ENCODE data around the gene FKBP2.

FKBP2 gene

GRCh38 chr11:64286801-64287159, 45.9 kb downstream of the FKBP2 start:
- DNase-seq: no peak

DNA sequence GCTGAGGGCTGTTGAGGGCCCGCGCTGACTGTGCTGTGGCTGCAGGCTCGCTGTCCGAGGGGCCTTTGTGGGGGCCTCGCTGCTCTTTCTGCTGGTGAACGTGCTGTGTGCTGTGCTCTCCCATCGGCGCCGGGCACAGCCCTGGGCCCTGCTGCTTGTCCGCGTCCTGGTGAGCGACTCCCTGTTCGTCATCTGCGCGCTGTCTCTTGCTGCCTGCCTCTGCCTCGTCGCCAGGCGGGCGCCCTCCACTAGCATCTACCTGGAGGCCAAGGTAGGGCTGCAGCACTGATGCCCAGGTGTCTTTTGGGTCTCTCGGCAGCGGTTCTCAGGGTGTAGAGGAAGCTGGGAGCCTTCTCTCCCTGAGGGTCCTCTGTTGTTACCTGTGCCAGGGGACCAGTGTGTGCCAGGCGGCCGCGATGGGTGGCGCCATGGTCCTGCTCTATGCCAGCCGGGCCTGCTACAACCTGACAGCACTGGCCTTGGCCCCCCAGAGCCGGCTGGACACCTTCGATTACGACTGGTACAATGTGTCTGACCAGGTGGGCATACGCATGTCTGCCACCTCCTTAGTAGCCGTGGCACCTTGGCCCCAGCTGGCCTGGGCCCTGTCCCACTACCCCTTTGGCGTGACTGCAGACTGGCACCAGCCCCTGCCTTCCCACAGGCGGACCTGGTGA, 46.9 kb downstream of the FKBP2 start:
- DNase-seq: no peak

- no peak for DNase-seq
These were observed 47.5 kb downstream of the FKBP2 start for GRCh38 chr11:64288353-64288750.

DNA sequence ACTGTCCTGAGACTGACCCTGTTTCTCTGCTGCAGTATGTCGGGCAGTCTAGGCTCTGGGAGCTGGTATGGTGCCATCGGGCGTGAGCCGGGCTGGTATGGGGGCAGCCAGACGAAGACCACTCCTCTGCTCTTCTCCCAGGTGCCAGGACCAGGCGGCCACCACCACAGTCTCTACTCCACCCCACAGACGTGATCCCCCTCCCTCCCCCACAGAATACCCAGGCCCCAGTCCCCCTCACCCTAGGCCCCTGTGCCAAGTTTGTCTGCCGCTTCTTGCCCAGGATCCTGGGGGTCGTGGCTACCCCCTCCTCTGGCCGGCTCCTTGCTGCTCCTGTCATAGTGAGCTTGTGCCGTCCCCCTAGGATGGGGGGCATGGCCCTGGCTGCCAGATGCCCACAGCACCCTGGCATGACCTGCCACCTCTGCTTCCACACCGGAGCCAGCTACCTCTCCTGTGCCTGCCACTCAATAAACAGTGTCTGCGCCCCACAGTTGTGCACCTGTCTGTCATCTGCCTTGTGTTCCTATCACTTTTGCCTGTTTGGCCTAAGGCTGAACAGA, 48.2 kb downstream of the FKBP2 start:
- no peak for DNase-seq

DNA sequence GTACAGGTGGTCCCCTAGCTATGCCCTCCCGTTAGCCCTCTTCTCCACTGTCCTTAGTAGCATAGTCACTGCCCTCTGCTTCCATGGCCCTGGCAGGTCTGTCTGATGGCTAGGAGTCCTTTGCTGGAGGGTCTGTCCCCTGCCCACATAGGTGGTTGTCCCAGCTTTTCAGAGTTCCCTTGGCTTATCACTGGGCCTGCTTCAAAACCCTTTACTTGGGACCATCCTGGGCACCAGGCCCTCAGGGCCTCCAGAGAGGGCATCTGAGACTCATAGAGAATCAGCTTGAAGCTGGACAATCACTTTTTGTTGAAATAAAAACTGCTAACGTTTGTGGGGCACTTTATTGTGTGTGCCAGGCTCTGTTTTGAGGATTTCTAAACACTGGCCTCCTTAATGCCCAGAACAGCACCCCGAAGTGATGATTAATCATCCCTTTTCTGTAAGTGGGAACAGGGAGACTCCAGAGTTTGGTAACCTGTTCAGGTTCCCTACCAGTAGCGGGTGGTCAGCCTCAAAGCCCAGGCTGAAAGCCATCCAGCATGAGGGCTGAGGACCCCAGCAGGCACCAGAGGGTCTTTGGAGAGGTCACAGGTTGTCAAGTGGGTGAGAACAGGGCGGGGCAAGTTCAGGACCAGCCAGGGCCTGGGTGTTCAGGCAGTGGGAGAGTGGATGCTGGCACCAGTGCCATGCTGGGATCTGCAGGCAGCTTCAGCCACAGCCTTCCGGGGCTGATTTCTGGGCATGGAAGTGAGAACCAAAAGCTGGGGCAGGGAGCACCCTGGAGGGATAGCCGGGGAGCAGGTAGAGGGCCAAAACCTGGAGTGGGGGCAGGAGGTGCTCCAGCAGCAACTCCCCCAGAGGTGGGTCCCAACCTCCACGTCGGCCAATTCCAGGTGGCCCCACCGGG, 49.7 kb downstream of the FKBP2 start:
- no peak for DNase-seq

- no peak for DNase-seq
These were observed 50.4 kb downstream of the FKBP2 start, which contains the start of gene KCNK4 for GRCh38 chr11:64291262-64291751. KCNK4 (plus strand) TSS chr11:64291302; CDS start chr11:64293019, 1,717 bp downstream.

GRCh38 chr11:64291752-64292459, 51.0 kb downstream of the FKBP2 start:
- no peak for DNase-seq

- DNase-seq: no peak
These were observed 51.8 kb downstream of the FKBP2 start for GRCh38 chr11:64292460-64293254.
